GM19395 (cell line): ENCODE results near the gene HKDC1.
"Not testable (repeated sequence)": the region's sequence is repeated elsewhere in the genome, so short reads cannot be mapped to it uniquely, and the experiment has no call there.

Source experiments
- ATAC-seq: cut with Tn5 transposase; IDR thresholded peaks from one replicate; pipeline ENCODE4 v1.9.1; 2021; ENCODE audit warnings: mild to moderate bottlenecking, moderate library complexity; ENCODE audit not compliant: unreplicated experiment

HKDC1 gene

DNA sequence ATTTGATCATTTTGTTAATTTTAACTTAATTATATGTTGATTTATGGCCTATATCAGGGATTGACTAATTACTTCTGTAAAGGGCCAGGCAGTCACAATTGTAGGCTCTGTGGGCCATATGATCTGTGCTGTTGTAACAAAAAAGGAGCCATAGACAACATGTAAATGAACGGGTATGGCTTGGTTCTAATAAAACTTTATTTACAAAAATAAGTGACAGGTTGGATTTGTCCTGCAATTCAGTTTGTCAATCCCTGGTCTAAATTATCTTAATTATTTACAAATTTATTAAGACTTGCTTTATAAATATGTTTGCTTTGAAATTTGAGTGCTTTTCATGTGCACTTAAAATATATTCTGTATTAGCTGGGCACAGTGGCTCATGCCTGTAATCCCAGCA lies 55.3 kb downstream of the HKDC1 start:
- ATAC-seq: no peak

DNA sequence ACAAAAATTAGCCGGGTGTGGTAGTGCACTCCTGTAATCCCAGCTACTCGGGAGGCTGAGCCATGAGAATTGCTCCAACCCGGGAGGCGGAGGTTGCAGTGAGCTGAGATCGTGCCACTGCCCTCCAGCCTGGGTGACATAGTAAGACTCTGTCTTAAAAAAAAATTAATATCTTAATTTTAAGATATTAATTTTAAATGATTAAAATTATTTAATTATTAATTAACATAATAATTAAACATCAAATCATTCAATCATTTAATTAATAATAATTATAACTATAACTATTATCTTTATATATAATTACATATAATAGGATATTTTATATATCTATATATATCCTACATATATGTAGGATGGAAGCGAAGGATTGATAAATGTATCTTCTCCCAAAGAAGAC lies 56.4 kb downstream of the HKDC1 start:
- ATAC-seq: no peak

DNA sequence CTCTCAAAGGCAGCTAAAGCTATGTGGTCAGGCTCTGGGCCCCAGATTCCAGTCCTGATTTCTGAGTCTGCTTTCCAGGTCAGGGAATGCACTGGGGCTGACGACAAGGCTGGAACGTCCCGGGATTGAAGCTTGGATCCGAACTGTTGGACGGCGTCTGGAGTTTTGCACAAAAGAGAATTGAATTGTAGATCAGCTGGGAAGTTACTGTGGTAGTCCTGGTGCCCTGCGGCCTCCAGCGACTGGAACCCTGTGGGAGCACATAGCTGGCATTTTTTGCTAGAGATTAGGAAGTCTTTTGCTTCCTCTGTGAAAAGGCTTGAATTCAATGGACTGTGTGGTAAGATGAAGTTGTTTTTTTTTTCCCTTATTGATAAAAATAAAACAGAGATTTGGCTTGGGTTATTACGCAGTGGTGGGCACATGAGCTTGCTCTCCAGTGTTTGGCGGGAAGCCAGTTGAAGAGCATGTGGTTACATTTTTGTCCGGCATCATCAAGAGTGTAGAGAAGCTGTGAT lies 58.4 kb downstream of the HKDC1 start, which contains the start of gene HK1:
TSS of gene HK1 (plus strand) at position 51 of the 518 bp plus-strand sequence.
- no peak for ATAC-seq

DNA sequence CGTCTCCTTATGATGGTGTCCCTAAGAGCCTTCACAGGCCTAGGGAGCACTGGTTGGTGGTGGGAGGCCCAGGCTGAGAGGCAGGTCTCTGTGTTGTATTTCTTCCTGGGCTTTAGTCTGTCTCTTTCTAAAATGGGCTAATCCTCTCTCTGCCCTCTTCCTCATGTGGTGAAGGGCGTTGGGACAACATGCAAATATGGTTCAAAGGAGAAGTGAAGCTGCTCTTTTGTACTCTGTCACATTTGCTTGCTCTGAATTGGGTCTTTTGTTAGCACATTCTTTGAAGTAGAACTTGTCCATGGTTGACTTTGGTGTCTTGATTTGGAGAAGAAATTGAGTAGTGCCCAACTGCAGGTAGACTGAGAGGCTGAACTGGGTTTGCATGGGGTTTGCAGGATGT lies 59.0 kb downstream of the HKDC1 start:
- no peak for ATAC-seq

DNA sequence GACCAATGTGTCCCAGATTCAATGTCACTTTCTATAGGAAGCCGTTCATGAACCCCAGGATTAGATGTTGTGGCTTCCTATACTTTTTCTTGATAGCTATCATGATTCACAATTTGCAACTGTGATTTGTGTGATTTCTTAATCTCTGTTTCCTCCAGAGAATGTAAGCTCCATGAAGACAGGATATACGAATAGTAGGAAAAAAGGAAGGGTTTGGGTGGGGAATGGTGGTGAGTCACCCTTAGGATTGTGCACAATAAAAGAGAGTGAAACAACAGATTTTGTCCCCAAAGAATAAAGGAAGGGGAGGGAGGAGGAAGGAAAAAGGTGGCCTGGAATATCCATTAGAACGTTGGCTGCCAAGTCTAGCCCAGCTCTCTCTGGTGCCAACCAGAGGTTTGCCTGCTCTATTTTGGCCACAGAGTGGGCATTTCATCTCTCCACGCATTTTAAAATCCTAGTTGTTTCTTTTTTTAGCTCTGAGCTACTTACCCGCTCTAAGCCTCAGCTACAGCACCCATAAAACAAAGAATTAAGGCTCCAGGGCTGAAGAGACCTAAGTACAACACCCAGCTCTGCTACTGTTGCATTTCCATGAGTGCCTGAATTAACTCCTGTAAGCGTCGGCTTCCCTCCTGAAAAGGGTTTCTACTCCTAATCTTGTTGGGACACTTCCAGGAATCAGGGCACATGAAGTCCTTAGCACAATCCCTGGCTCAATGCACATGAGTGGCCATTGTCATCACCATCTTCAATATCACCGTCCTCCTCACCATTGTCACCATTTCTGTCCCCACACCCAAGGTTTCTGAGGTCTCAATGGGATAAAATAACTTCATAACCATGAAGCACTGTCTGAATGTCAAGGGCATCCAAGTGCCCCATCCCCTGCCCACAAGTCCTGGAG lies 61.6 kb downstream of the HKDC1 start:
- no peak for ATAC-seq

DNA sequence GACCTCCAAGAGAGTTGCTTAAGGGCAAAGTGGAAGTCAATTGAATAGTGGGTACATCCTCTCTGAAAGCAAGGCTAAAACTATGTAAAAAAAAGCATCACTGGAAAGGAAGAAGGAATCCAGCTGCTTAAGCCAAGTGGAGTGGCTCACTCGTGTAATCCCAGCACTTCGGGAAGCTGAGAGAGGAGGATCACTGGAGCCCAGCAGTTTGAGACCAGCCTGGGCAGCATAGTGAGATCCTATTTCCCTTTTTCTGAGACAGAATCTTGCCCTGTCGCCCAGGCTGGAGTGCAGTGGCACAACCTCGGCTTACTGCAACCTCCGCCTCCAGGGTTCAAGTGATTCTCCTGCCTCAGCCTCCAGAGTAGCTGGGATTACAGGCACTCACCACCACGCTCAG lies 64.3 kb downstream of the HKDC1 start:
- not testable (repeated sequence) for ATAC-seq

DNA sequence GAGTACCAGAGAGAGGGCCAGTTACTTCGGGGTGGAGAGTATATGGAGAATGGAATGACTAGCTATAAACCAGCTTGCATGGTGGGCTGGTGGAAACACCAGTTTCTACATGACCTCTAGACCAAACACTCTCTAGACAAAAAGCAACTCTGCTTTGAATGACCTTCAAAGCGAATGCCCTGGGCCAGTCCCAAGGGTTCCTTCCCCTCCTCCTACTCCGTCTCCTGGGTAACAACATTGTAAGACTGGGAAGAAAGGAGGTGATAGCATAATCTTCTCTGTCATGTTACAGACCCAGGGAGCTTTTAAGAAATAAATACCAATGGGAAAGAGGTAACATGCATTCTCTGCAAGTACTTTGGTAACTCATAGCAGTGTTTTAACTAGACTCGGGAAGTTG lies 65.6 kb downstream of the HKDC1 start:
- no peak for ATAC-seq

DNA sequence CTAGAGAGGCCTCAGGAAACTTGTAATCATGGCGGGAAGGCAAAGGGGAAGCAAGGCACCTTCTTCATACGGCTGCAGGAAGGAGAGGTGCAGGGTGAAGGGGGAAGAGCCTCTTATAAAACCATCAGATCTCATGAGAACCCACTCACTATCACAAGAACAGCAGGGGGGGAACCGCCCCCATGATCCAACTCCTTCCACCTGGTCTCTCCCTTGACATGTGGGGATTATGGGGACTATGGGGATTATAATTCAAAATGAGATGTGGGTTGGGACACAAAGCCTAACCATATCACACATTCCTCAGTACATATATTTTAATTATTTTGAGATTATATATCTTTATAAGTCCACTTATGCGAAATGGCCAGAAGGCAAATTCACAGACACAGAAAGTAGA lies 67.0 kb downstream of the HKDC1 start:
- no peak for ATAC-seq

DNA sequence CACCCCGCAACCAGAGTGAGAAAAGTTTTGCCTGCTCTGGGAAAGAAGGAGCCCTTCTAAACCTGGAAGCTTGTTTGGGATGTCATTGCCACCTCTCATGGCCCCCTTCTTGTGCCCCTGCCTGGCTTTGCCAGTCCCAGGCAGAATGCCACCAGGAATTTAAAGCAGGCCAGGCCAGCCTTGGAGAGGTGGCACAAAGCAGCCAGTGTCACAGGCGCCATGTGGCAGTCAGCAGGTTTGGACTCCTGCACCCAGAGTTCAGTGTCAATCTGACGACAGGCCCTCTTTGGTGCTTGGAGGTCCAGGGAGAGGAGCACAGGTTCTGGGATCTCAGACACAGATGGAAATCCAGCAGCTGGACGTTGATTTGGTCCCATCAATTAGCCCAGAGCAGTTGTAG lies 70.9 kb downstream of the HKDC1 start:
- ATAC-seq: no peak

DNA sequence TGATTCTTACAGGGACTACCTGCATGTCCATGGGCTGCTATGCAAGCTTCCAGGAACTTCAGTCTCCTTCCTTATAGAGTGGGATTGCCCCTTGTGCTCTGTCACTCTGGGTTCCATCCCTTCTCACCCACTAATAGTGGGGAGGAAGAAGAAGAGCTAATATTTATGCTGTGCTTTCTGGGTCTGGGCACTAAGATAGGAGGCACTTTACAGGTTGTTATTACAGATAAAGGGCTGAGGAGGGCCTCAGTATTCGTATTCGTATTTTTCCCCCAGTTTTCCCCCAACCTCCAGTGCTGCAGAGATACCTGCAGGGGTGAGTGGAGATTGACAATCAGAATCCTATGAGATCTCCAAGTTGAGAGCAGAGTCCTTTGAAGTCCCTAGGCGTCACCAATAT lies 72.3 kb downstream of the HKDC1 start:
- ATAC-seq: no peak

DNA sequence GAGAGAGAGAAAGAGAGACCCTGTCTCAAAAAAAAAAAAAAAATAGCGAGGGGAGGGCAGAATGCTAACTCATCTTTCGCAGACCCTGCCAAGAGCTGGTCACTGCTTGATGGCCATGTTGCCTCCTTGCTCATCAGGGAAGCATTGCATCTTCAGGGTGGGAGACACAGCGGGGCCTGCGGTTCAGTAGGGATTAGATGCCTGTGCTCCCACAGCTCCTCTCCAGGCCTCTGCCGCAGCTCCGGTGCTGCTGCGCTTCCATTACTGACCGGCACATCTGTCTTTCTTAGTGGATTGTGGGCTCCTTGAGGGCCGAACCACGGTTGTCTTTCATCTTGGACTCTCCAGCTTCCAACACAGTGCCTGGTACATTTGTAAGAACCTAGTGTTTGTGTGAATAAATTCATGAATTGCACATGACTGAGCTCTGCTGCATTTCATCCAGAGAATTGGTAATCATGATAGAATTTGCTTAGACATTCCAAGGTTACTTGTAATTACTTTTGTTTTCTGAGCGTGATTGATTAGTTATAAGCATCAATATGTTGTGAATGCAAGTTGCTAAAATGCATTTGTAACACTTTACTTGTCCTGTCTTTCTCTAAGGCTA lies 75.0 kb downstream of the HKDC1 start:
- no peak for ATAC-seq

DNA sequence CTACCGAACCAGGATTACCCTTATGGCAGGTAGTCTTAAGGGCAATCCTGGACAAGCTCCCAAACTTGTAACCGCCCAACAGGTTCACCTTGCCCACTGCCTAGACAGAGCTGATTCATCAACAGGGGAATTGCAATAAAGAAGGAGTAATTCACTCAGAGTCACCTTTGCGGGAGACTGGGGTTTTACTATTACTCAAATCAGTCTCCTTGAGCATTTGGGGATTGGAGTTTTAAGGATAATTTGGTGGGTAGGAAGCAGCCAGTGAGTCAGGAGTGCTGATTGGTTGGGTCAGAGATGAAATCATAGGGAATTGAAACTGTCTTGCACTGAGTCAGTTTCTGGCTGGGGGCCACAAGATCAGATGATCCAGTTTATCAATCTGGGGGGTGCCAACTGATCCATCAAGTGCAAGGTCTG lies 83.5 kb downstream of the HKDC1 start:
- ATAC-seq: no peak

DNA sequence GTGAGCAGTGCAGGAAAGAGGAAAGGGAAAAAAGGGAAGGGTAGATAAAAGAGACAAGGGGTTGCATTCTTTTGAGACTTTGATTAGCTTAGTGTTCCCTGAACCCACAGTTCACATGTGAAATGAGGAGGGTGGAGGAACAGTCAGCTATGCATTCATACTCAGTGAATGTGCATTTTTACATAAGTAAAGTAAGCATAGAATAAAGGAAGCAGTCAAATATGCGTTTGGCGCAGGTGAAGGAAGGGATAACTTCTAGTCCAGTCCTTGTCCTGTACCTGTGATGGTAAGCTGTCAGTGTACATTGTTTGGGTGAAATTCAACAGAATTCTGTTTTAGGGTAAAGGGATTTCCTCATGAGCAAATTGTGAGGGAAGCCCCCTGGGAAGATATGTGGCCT lies 86.3 kb downstream of the HKDC1 start:
- ATAC-seq: no peak

DNA sequence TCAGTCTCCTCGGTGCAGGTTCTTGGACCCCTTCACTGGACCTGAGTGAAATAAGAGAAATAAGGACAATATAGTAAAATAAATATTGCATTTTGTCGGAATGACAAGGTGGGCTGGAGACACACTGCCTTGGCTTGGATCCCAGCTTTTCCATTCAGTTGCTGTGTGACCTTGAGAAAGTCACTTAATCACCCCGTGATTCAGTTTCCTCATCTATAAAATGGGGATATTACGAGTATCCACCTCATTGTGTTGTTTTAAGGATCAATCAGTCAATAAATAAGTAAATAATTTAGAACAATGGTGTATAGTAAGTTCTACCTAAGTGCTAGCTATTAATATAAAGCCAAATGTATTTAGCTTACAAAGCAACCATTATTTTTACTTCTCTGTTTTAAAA lies 87.3 kb downstream of the HKDC1 start:
- no peak for ATAC-seq

DNA sequence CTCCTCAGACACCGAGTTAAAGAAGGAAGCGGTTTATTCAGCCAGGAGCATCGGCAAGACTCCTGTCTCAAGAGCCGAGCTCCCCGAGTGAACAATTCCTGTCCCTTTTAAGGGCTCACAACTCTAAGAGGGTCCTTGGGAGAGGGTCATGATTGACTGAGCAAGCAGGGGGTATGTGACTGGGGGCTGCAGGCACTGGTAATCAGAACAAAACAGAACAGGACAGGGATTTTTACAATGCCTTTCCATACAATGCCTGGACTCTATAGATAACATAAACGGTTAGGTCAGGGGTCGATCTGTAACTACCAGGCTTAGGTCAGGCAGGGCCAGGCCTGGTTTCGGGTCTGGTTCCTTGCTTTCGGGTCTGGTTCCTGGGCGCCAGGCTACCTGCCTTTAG lies 88.2 kb downstream of the HKDC1 start:
- ATAC-seq: not testable (repeated sequence)

DNA sequence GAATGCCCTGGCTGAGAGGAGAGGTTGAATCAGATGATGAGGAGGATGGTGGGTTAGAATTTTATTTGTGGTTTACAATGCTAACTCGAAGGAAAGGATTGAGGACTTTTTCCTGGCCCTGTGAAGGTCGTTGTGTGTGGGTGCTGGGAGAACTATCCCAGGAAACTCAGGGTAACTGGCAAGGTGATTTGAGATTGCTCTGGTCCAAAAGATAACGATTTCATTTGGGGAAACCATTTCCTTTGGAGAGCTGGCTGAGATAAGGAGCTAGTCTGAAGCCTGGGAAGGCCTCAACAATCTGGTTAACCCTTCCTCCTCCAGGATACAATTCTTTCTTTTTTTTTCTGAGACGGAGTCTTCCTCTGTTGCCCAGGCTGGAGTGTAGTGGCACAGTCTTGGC lies 91.2 kb downstream of the HKDC1 start:
- ATAC-seq: no peak

DNA sequence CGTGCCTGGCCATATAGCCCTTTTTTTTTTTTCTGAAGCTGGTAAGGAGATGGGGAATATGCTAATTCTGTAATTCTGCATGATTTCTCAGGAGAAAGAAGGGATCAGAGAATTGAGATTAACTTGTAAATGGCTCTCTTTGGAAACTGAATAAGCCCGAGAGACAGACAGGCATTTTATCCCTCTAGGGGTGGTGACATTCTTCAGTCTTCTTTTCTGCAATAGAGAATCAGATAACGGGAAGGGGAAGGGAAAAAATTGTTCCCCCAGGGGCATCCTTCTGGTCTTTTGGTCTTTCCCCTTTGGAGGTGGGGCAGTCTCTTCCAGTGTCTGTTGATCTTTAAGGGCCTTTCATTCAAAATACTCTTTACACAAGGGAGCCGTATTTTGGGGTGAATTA lies 92.4 kb downstream of the HKDC1 start:
- ATAC-seq: no peak

DNA sequence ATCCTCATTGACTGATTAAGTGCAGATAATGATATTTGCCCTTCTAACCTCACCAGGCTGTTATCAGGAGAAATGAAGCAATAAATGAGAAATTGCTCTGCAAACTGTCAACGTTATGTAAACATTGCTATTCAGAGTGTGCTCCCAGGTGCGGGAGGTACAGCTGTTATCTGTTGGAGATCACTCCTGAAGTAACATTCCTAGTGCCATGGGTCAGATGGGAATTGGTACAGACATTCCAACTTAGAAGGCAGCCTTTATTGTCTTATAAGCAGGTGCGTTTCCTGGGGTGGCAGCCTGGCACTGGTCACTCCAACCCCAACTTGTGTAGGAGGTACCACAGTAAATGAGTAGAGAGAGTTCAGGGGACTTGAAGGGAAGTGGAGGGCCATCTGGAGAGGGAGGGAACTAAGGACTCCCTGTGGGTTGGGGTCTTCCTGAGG lies 95.0 kb downstream of the HKDC1 start:
- no peak for ATAC-seq

DNA sequence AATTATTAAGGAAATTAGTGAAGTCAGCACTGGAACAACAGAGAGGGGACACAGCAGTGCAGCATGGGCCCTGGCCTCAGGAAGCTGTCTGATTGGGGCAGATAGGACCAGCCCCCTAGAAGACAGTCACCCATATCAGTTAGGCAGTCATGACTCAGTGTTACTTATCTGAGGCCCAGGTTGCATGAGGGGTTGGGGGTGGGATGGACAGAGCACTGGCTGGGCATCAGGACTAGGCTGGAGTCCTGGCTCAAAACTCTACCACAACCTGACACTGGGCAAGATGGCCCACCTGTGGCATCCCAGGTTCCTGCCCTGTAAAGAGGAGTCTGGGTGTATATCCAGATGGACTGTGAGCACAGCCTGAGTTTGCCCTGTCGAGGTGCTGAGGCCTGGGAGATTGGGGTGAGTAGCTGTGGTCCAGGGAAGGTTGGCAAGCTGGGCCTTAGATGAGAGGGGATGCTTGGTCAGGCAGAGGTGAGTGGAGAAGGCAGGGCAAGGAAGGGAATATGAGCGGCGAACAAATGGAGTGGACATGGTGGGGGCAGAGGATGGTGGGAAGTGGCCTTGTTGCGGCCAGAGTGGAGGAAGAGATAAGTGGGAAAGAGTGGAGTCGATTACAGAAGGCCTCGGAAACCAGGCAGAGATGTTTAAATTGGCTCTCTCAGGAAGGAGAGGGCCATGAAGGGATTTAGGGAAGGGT lies 95.6 kb downstream of the HKDC1 start:
- ATAC-seq: no peak

DNA sequence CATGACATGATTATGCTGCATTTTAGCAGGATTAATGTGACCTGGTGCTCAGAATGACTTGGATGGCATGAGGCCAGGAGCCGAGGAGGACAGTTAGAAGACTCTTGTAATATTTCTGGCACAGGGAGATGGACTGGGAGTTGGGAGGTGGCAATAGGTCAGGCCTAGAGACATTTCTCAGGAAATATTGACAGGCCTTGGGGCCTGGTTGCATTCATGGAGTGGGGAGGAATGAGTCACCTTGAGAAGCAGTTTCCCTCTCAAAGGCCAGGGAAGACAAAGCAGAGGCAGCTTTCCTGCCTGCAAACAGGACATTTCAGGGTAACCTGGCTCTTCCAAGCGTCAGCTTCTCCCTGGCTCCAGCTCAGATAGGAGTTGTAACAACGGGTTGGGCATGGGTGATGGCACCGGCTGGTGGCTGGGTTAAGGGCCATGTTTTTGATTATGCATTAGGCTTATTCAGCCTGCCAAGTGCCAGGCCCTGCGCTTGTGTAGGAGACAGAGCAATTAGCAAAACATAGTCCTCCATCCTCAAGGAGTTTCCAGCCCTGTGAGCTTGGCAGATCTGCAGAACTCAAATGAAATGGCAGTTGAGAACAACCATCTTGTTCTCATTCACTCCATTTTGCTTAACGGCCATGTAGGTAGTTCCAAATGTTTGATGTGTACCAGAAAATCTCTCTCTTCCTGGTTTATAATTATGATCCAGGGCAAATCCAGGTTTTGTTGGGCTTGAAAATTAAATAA lies 96.4 kb downstream of the HKDC1 start:
- no peak for ATAC-seq
